ENCODE measurements around the gene CEND1.

DNA sequence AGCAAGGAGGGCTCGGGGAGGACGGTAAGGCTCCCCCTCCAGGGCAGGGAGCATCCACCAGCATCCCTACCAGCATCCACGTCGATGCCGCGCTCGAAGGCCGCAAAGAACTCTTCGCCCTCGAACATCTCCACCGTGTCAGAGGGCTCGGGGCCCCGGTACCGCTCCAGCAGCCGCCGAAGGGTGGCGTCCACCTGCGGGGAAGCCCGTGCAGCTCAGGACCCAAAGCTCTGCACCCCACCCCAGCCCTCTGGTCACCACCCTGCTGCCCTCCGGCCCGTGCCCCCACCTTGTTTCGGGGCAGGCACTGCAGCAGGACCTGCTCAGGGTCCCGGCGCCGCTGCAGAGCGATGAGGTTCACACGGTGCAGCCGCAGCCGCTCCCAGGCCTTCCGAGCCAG is 10.6 kb upstream of the CEND1 start:
- TF ChIP-seq ELF4 (CRISPR knock-in tag; IDR thresholded peaks at IDR 0.05; ENCODE audit: low read depth) (no peak), ZNF671 (CRISPR knock-in tag; IDR thresholded peaks at IDR 0.05) (no peak), EMX1 (CRISPR knock-in tag; IDR thresholded peaks at IDR 0.05) (no peak), CREB1 (CRISPR knock-in tag; IDR thresholded peaks at IDR 0.05) (no peak), IRF2 (CRISPR knock-in tag; IDR thresholded peaks at IDR 0.05; ENCODE audit: borderline replicate concordance, low read depth) (no peak), GTF2I (CRISPR knock-in tag; conservative IDR thresholded peaks at IDR 0.05) (no peak), NFYB (CRISPR knock-in tag; conservative IDR thresholded peaks at IDR 0.05; ENCODE audit: low read depth) (no peak)
- TF ChIP-seq, protein P1, sequence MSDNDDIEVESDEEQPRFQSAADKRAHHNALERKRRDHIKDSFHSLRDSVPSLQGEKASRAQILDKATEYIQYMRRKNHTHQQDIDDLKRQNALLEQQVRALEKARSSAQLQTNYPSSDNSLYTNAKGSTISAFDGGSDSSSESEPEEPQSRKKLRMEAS (CRISPR knock-in tag; IDR thresholded peaks at IDR 0.05): no peak
- TF ChIP-seq, protein P2, sequence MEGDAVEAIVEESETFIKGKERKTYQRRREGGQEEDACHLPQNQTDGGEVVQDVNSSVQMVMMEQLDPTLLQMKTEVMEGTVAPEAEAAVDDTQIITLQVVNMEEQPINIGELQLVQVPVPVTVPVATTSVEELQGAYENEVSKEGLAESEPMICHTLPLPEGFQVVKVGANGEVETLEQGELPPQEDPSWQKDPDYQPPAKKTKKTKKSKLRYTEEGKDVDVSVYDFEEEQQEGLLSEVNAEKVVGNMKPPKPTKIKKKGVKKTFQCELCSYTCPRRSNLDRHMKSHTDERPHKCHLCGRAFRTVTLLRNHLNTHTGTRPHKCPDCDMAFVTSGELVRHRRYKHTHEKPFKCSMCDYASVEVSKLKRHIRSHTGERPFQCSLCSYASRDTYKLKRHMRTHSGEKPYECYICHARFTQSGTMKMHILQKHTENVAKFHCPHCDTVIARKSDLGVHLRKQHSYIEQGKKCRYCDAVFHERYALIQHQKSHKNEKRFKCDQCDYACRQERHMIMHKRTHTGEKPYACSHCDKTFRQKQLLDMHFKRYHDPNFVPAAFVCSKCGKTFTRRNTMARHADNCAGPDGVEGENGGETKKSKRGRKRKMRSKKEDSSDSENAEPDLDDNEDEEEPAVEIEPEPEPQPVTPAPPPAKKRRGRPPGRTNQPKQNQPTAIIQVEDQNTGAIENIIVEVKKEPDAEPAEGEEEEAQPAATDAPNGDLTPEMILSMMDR (IDR thresholded peaks at IDR 0.05): no peak
- TF ChIP-seq, protein P3, sequence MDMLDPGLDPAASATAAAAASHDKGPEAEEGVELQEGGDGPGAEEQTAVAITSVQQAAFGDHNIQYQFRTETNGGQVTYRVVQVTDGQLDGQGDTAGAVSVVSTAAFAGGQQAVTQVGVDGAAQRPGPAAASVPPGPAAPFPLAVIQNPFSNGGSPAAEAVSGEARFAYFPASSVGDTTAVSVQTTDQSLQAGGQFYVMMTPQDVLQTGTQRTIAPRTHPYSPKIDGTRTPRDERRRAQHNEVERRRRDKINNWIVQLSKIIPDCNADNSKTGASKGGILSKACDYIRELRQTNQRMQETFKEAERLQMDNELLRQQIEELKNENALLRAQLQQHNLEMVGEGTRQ (CRISPR knock-in tag; IDR thresholded peaks at IDR 0.05): no peak
- TF ChIP-seq, protein P4, sequence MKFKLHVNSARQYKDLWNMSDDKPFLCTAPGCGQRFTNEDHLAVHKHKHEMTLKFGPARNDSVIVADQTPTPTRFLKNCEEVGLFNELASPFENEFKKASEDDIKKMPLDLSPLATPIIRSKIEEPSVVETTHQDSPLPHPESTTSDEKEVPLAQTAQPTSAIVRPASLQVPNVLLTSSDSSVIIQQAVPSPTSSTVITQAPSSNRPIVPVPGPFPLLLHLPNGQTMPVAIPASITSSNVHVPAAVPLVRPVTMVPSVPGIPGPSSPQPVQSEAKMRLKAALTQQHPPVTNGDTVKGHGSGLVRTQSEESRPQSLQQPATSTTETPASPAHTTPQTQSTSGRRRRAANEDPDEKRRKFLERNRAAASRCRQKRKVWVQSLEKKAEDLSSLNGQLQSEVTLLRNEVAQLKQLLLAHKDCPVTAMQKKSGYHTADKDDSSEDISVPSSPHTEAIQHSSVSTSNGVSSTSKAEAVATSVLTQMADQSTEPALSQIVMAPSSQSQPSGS (CRISPR knock-in tag; IDR thresholded peaks at IDR 0.05; ENCODE audit: borderline replicate concordance, low read depth): no peak
- TF ChIP-seq, protein P5, sequence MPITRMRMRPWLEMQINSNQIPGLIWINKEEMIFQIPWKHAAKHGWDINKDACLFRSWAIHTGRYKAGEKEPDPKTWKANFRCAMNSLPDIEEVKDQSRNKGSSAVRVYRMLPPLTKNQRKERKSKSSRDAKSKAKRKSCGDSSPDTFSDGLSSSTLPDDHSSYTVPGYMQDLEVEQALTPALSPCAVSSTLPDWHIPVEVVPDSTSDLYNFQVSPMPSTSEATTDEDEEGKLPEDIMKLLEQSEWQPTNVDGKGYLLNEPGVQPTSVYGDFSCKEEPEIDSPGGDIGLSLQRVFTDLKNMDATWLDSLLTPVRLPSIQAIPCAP (CRISPR knock-in tag; IDR thresholded peaks at IDR 0.05): no peak

Data from WTC11 (cell line).